OCI-LY3 (cell line): Measurements from ENCODE around the gene MCM8.

Experiments used
- H2AFZ ChIP-seq: fragments of 200-600, 300-600 bp; shearing (Covaris generic); 2 replicates; pipeline ENCODE4 v1.6.0; 2014; ENCODE audit warnings: antibody characterized with exemption, low read depth, low read length
- H3K27ac ChIP-seq: fragments of 200-600, 300-600 bp; sonication (generic); 2 replicates; pipeline ENCODE4 v1.5.1; 2014; ENCODE audit warnings: mild to moderate bottlenecking, low read length, moderate library complexity, mixed read lengths
- H3K27me3 ChIP-seq: fragments of 200-600, 300-600 bp; sonication (generic); 2 replicates; pipeline ENCODE4 v1.6.1; 2014; ENCODE audit warnings: low read depth, low read length, mixed read lengths
- H3K36me3 ChIP-seq: fragments of 200-600, 300-600 bp; sonication (generic); replicated peaks from 2 replicates; pipeline ENCODE3; 2014; ENCODE audit warnings: low read depth, low read length, mixed read lengths
- H3K4me1 ChIP-seq: fragments of 300-600, 200-600 bp; sonication (generic); 2 replicates; pipeline ENCODE4 v1.6.1; 2014; ENCODE audit warnings: low read length, mixed read lengths
- H3K4me2 ChIP-seq: fragments of 200-600, 300-600 bp; sonication (generic); 2 replicates; pipeline ENCODE4 v1.6.1; 2014; ENCODE audit warnings: low read length, mixed read lengths
- H3K4me3 ChIP-seq: fragments of 300-600, 200-600 bp; sonication (generic); 2 replicates; pipeline ENCODE4 v1.5.1; 2014; ENCODE audit warnings: antibody characterized with exemption, mild to moderate bottlenecking, low read length, moderate library complexity
- H3K79me2 ChIP-seq: fragments of 300-600, 200-600 bp; shearing (Covaris generic); 2 replicates; pipeline ENCODE4 v1.6.1; 2014; ENCODE audit warnings: mild to moderate bottlenecking, low read length, mixed read lengths
- H3K9ac ChIP-seq: fragments of 300-600, 200-600 bp; shearing (Covaris generic); 2 replicates; pipeline ENCODE4 v1.6.0; 2014; ENCODE audit warnings: mild to moderate bottlenecking, low read length, moderate library complexity
- H3K9me3 ChIP-seq: fragments of 200-600, 300-600 bp; shearing (Covaris generic); 2 replicates; pipeline ENCODE4 v1.6.1; 2014; ENCODE audit warnings: low read length, mixed read lengths; ENCODE audit not compliant: insufficient read depth
- H4K20me1 ChIP-seq: fragments of 200-600, 300-600 bp; sonication (generic); 2 replicates; pipeline ENCODE4 v1.6.1; 2016; ENCODE audit warnings: low read length, mixed read lengths; ENCODE audit not compliant: insufficient read depth
- EZH2phosphoT487 ChIP-seq: fragments of 200-600 bp; shearing (Covaris generic); IDR thresholded peaks from 2 replicates; pipeline ENCODE4 v1.6.1; 2018; ENCODE audit warnings: antibody characterized with exemption, mixed run types, low read depth
- TF ChIP-seq, protein P1 (sequence below): fragments of 200-600, 300-600 bp; sonication (generic); IDR thresholded peaks from 2 replicates; pipeline ENCODE4 v1.5.1; 2014; ENCODE audit warnings: antibody characterized with exemption, low read length, low read depth

MCM8 gene

DNA sequence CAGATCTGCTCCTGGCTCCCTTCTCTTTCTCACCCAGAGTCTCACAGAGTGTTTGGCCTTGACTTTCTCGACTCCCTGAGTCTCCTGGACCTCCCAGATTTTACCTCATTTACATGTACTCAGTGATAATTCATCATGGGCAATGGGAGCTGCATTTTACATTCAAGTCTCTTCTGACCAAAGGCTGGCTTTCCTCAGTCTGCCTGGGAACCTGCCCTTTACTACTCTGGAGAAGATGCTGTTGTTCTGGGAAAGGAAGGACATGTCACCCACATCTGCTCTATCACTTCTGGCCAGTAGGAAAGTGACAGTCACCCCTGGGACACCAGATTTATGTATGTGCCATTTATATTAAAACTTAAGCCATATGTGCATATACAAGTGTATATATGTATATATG, 96.0 kb downstream of the MCM8 start:
- no peaks in the 10 kb centered on the region for H3K79me2 ChIP-seq
- H3K4me1 ChIP-seq, result no peaks in the 10 kb centered on the region
- H3K4me3 ChIP-seq, result no peak overlapping the region
- TF ChIP-seq, protein P1, sequence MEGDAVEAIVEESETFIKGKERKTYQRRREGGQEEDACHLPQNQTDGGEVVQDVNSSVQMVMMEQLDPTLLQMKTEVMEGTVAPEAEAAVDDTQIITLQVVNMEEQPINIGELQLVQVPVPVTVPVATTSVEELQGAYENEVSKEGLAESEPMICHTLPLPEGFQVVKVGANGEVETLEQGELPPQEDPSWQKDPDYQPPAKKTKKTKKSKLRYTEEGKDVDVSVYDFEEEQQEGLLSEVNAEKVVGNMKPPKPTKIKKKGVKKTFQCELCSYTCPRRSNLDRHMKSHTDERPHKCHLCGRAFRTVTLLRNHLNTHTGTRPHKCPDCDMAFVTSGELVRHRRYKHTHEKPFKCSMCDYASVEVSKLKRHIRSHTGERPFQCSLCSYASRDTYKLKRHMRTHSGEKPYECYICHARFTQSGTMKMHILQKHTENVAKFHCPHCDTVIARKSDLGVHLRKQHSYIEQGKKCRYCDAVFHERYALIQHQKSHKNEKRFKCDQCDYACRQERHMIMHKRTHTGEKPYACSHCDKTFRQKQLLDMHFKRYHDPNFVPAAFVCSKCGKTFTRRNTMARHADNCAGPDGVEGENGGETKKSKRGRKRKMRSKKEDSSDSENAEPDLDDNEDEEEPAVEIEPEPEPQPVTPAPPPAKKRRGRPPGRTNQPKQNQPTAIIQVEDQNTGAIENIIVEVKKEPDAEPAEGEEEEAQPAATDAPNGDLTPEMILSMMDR, result no peak
- no peak for TF ChIP-seq EZH2phosphoT487
- peaks cover 9% of the 10 kb centered on the region for H3K36me3 ChIP-seq
- H3K9me3 ChIP-seq, result no peaks in the 10 kb centered on the region
- no peak overlapping the region for H2AFZ ChIP-seq
- no peak overlapping the region for H3K4me2 ChIP-seq
- 0 out of 2 replicates have a peak, but pooled peaks cover 2% of the 10 kb centered on the region for H3K27me3 ChIP-seq
- H3K27ac ChIP-seq, result no peak overlapping the region
- no peaks in the 10 kb centered on the region for H4K20me1 ChIP-seq
- no peak overlapping the region for H3K9ac ChIP-seq

DNA sequence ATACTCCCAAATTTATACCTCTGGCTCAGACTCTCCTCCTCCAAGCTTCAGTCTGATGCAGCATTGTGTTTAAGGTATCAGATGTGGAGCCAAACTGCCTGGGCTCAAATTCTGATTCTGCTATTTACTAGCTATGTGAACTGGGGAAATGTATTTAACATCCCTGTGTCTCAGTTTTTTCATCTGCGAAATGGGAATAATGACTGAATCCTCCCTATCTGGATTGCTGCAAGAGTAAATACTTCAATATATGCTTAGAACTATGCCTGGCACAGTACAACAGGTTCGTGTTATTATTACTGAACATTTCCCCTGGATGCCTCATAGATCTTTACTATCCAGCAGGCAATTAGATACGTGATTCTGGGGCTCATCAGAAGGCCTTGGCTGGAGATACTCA, 97.9 kb downstream of the MCM8 start:
- Histone ChIP-seq H3K9me3 (no peaks in the 10 kb centered on the region), H3K27ac (no peak overlapping the region), H3K4me2 (no peak overlapping the region), H3K27me3 (0 out of 2 replicates have a peak, but pooled peaks cover 2% of the 10 kb centered on the region), H3K4me1 (no peaks in the 10 kb centered on the region), H4K20me1 (no peaks in the 10 kb centered on the region), H3K4me3 (no peak overlapping the region), H2AFZ (no peak overlapping the region), H3K79me2 (no peaks in the 10 kb centered on the region), H3K9ac (no peak overlapping the region), H3K36me3 (no peaks in the 10 kb centered on the region)
- TF ChIP-seq EZH2phosphoT487, result no peak
- TF ChIP-seq, protein P1, result no peak
